Lower lobe of right lung (tissue), 2 donors: ENCODE data around the gene INCA1. TPM values are rescaled to one million over a fixed set of nuclear protein-coding genes. Genes with fewer than 3 reads are reported as not detected.

Source experiments
- ATAC-seq, 2 donors: fragments of 200-7000 bp; cut with Tn5 transposase; one replicate each; pipeline ENCODE4 v1.9.1; 2020 to 2022; ENCODE audit warnings: mild to moderate bottlenecking in 2 of 2, moderate library complexity in 2 of 2
- DNase-seq: peaks from one replicate; pipeline ENCODE4 v3.0.0-alpha.2; 2020
- H3K27ac ChIP-seq: fragments of 200-600 bp; one replicate; pipeline ENCODE4 v1.8.0; 2022
- H3K27me3 ChIP-seq: fragments of 200-600 bp; one replicate; pipeline ENCODE4 v1.8.0; 2022; ENCODE audit warnings: low read depth
- H3K36me3 ChIP-seq: fragments of 200-600 bp; one replicate; pipeline ENCODE4 v1.8.0; 2022; ENCODE audit warnings: mild to moderate bottlenecking
- H3K4me1 ChIP-seq: fragments of 200-600 bp; one replicate; pipeline ENCODE4 v1.8.0; 2022
- H3K4me3 ChIP-seq: fragments of 200-600 bp; one replicate; pipeline ENCODE4 v1.8.0; 2022; ENCODE audit warnings: mild to moderate bottlenecking
- H3K9me3 ChIP-seq: fragments of 200-600 bp; one replicate; pipeline ENCODE4 v1.8.0; 2022
- intact Hi-C: fragments of 100-400 bp; cut with DNase I; formaldehyde crosslinking; loops from one replicate; pipeline ENCODE4 v1.11.0; 2022
- total RNA-seq: library from RNA; stranded (reverse); fragmentation: NEBNext Ultra II Directional; extraction: Animal tissue kit (Norgen Biotek cat#: 25700); gene quantifications from one replicate; pipeline ENCODE4 v1.2.1, GENCODE V29; 2021
- TF ChIP-seq, protein P1 (sequence below): fragments of 200-600 bp; IDR thresholded peaks from one replicate; pipeline ENCODE4 v1.8.0; 2022; ENCODE audit warnings: antibody characterized with exemption, mild to moderate bottlenecking
- donor health status: DM: no; HTN: yes; CAD: no; lungs with severe emphysema.

INCA1 gene
- total RNA-seq, 1 donor from 2014 or later: 1.9 TPM

DNA sequence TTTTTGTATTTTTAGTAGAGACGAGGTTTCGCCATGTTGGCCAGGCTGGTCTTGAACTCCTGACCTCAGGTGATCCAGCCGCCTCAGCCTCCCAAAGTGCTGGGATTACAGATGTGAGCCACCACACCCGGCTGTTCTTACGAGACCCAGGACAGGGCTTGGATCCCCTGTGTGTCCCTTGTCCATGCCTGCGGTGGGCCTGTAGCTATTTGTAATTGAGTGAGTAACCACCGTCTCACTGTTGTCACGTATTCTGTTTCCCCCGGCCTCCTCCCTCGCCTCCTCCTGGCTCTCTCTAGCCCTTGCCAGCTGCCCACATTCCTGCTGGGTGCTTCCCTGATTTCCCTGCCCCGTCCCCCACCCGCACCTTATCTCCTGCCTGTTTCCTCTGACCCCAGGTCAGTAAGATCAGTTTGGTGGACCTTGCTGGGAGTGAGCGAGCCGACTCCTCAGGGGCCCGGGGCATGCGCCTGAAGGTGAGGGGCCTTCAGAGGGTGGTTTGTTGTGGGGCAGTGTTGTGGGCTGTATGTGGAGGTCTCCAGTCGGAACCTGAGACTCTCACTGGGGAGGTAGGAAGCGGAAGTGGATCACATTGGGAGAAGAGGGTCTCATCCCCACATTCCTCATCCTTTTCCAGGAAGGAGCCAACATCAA, 6.0 kb upstream of the INCA1 start:
- DNase-seq (no peak), ATAC-seq (no peak)
- Histone ChIP-seq H3K4me3 (no peak overlapping the region), H3K36me3 (peaks cover 75% of the 10 kb centered on the region), H3K27me3 (no peaks in the 10 kb centered on the region), H3K9me3 (no peaks in the 10 kb centered on the region), H3K4me1 (peaks cover 29% of the 10 kb centered on the region), H3K27ac (no peak overlapping the region)
- TF ChIP-seq, protein P1, sequence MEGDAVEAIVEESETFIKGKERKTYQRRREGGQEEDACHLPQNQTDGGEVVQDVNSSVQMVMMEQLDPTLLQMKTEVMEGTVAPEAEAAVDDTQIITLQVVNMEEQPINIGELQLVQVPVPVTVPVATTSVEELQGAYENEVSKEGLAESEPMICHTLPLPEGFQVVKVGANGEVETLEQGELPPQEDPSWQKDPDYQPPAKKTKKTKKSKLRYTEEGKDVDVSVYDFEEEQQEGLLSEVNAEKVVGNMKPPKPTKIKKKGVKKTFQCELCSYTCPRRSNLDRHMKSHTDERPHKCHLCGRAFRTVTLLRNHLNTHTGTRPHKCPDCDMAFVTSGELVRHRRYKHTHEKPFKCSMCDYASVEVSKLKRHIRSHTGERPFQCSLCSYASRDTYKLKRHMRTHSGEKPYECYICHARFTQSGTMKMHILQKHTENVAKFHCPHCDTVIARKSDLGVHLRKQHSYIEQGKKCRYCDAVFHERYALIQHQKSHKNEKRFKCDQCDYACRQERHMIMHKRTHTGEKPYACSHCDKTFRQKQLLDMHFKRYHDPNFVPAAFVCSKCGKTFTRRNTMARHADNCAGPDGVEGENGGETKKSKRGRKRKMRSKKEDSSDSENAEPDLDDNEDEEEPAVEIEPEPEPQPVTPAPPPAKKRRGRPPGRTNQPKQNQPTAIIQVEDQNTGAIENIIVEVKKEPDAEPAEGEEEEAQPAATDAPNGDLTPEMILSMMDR: no peak
- intact Hi-C loops: no loop called here

DNA sequence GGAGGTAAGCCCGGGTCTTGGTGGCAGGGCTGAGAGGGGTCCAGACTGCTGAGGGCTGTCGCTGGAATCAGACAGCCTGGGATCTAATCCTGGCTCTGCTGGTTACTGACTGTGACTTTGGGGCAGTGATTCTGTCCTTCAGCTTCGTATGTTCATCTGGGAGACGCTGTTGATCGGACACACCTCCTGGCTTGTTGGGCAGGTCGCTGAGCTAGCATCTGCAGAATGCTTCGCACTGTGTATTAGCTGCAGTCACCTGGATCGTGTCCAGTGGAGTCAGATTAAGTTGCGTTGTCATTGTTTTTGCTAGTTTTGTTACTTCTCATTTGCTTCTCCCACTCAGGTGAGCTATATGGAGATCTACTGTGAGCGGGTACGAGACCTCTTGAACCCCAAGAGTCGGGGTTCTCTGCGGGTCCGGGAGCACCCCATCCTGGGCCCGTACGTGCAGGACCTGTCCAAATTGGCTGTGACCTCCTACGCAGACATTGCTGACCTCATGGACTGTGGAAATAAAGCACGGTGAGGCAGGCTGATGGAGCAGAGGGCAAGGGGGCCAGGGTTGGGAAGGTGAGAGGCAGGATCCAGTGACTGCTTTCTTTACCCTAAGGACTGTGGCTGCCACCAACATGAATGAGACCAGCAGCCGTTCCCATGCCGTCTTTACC, 4.9 kb upstream of the INCA1 start:
- Histone ChIP-seq H3K4me3 (no peak overlapping the region), H3K36me3 (peaks cover 64% of the 10 kb centered on the region), H3K4me1 (peaks cover 30% of the 10 kb centered on the region), H3K27ac (no peak overlapping the region), H3K9me3 (no peaks in the 10 kb centered on the region), H3K27me3 (no peaks in the 10 kb centered on the region)
- TF ChIP-seq, protein P1: no peak
- intact Hi-C loops: no loop called here
- no peak for ATAC-seq
- DNase-seq: no peak

GRCh38 chr17:5000237-5000639, 2.9 kb upstream of the INCA1 start:
- Histone ChIP-seq H3K27ac (peak overlapping the region; percentile 94), H3K36me3 (peaks cover 44% of the 10 kb centered on the region), H3K4me1 (peaks cover 38% of the 10 kb centered on the region), H3K9me3 (no peaks in the 10 kb centered on the region), H3K4me3 (peak overlapping the region; percentile 99), H3K27me3 (no peaks in the 10 kb centered on the region)
- ATAC-seq: peak; percentile 0 to 2
- TF ChIP-seq, protein P1: no peak
- intact Hi-C loops: no loop called here
- DNase-seq: peak; percentile 75

DNA sequence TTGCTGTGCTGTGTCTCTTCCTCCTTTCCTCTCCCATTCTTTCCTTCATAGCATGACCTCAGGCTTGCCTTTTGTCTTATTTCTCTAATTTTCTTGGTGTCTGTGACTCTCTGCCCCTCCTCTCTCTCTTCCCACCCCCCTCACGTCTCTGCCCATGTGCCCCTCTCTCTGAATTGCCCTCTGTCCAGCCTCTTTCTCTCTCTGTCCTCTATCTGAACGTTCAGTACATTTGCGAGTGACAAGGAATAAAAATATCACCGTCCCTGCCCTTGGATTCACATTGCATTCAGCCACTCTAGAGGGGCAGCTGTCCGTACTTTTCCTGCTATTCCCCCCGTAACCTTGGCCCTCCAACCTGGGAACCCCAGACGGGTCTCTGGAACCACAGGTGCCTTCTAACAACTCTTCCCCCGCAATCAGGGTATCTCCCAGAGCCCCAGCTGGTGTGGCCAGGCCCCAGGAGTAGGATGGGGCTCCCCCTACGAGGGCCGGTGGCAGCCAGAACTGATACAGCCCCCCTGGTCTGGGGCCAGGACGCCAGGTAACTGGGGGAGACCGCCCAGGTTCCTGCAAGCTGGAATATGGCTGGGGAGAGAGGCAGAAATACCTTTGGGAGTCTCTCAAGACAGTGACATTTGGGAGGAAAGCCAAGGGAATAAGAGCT, 2.2 kb upstream of the INCA1 start:
- H3K27me3 ChIP-seq: no peaks in the 10 kb centered on the region
- no peaks in the 10 kb centered on the region for H3K9me3 ChIP-seq
- peaks cover 38% of the 10 kb centered on the region for H3K4me1 ChIP-seq
- peak overlapping the region; percentile 94 for H3K27ac ChIP-seq
- H3K36me3 ChIP-seq: peaks cover 37% of the 10 kb centered on the region
- intact Hi-C loops: no loop called here
- DNase-seq (no peak), ATAC-seq (no peak)
- H3K4me3 ChIP-seq: peak overlapping the region; percentile 99
- TF ChIP-seq, protein P1: no peak

- peaks cover 30% of the 10 kb centered on the region for H3K36me3 ChIP-seq
- H3K4me1 ChIP-seq: peaks cover 38% of the 10 kb centered on the region
- H3K27ac ChIP-seq: peak overlapping the region; percentile 94
- TF ChIP-seq, protein P1: no peak
- intact Hi-C loops: no loop called here
- no peaks in the 10 kb centered on the region for H3K27me3 ChIP-seq
- H3K9me3 ChIP-seq: no peaks in the 10 kb centered on the region
- peak; percentile 18 to 29 for ATAC-seq
- peak overlapping the region; percentile 99 for H3K4me3 ChIP-seq
- peak; percentile 60 for DNase-seq
These were observed 1.6 kb upstream of the INCA1 start for GRCh38 chr17:4998732-4999429.
